K562 (cell line): ENCODE results near the gene SCARF1. TPM values are rescaled to one million over a fixed set of nuclear protein-coding genes. Genes with fewer than 3 reads are reported as not detected.

Experiments
- ATAC-seq: fragments of 200-7000 bp; cut with Tn5 transposase; 3 replicates; pipeline ENCODE4 v1.9.1; 2020; ENCODE audit warnings: moderate library complexity
- BruUV-seq: library from RNA; stranded (reverse); fragments of 400-500 nt; replicated peaks from 2 replicates; lab custom pipeline; 2021; lab: Mats Ljungman, UMichigan
- CTCF ChIA-PET: fragments of 300-600 bp; formaldehyde crosslinking; extraction: SDS; loops from one replicate; lab custom pipeline; 2021; ENCODE audit warnings: low intra/inter-chr PET ratio; lab: Yijun Ruan, JAX
- POLR2A ChIA-PET: fragments of 300-600, 350-650 bp; sonication (Branson Sonifier 250); formaldehyde crosslinking; extraction: SDS; loops from one replicate; lab custom pipeline; 2021; ENCODE audit warnings: antibody characterized with exemption, inconsistent platforms; lab: Yijun Ruan, JAX
- DNase-seq, 4 experiments: peaks; one replicate each; pipeline versions ENCODE4 v3.0.0 to v3.0.0-alpha.2; 2011 to 2018; ENCODE audit warnings: low spot score in 3 of 4, mixed read lengths in 3 of 4; ENCODE audit errors: extremely low read depth in 1 of 4
- FAIRE-seq: peaks from 2 replicates; lab custom pipeline; 2011; peaks lifted over from hg19 to GRCh38; lab: Jason Lieb, UNC
- H2AFZ ChIP-seq: 2 replicates; pipeline ENCODE4 v1.6.0; 2011; ENCODE audit warnings: low read depth, low read length, control low read depth, inconsistent platforms
- H3K27ac ChIP-seq: fragments of 200-600 bp; 3 replicates; pipeline ENCODE4 v1.8.0; 2011; ENCODE audit warnings: low read depth, mild to moderate bottlenecking, control low read depth, inconsistent platforms, low read length, moderate library complexity, mixed read lengths; ENCODE audit errors: extremely low read depth
- H3K27me3 ChIP-seq, 2 experiments: fragments of 300-600 bp in 1 of 2; 2 replicates in 1 of 2; 3 replicates in 1 of 2; pipeline versions ENCODE4 v1.6.0 to v1.8.0; 2011; ENCODE audit warnings: inconsistent platforms in 2 of 2, low read length in 2 of 2, mild to moderate bottlenecking in 1 of 2, mixed read lengths in 1 of 2, moderate library complexity in 1 of 2; ENCODE audit not compliant: control insufficient read depth in 2 of 2, insufficient read depth in 2 of 2
- H3K36me3 ChIP-seq: fragments of 300-600 bp; 3 replicates; pipeline ENCODE4 v1.8.0; 2011; ENCODE audit warnings: mild to moderate bottlenecking, low read length, inconsistent platforms; ENCODE audit not compliant: control insufficient read depth, insufficient read depth
- H3K4me1 ChIP-seq, 2 experiments: fragments of 200-600 bp in 1 of 2; replicated peaks in 1 of 2; 2 replicates in 1 of 2; 3 replicates in 1 of 2; pipeline versions ENCODE4 v1.5.1 to v1.8.0; 2011; ENCODE audit warnings: inconsistent platforms in 2 of 2, low read length in 2 of 2, mild to moderate bottlenecking in 1 of 2, mixed read lengths in 1 of 2, moderate library complexity in 1 of 2; ENCODE audit not compliant: control insufficient read depth in 2 of 2, insufficient read depth in 2 of 2
- H3K4me2 ChIP-seq: 2 replicates; pipeline ENCODE4 v1.6.1; 2011; ENCODE audit warnings: low read length, control low read depth, inconsistent platforms, mixed read lengths; ENCODE audit not compliant: insufficient read depth
- H3K4me3 ChIP-seq: fragments of 200-600 bp; sonication (generic), shearing (Covaris generic); 2 replicates; pipeline ENCODE4 v1.5.1; 2016; ENCODE audit warnings: control low read depth, inconsistent platforms
- H3K79me2 ChIP-seq: fragments of 200-600 bp; 3 replicates; pipeline ENCODE4 v1.8.0; 2011; ENCODE audit warnings: low read length, inconsistent platforms; ENCODE audit not compliant: control insufficient read depth, insufficient read depth
- H3K9ac ChIP-seq, 2 experiments: 2 replicates each; pipeline versions ENCODE4 v1.6.0 to v1.6.1; 2011; ENCODE audit warnings: low read depth in 2 of 2, low read length in 2 of 2, control low read depth in 1 of 2, inconsistent platforms in 1 of 2, mild to moderate bottlenecking in 1 of 2, mixed read lengths in 1 of 2; ENCODE audit not compliant: insufficient read depth in 1 of 2
- H3K9me1 ChIP-seq: one replicate; pipeline ENCODE4 v1.6.0; 2011; ENCODE audit warnings: inconsistent platforms, mild to moderate bottlenecking, low read length, moderate library complexity; ENCODE audit not compliant: control insufficient read depth, insufficient read depth
- H3K9me3 ChIP-seq: replicated peaks from 2 replicates; pipeline ENCODE4 v1.5.1; 2011; ENCODE audit warnings: low read depth, low read length, inconsistent platforms; ENCODE audit not compliant: control insufficient read depth, insufficient read depth
- H4K20me1 ChIP-seq: replicated peaks from 2 replicates; pipeline ENCODE4 v1.6.1; 2011; ENCODE audit warnings: low read length, inconsistent platforms, mixed read lengths; ENCODE audit not compliant: control insufficient read depth, insufficient read depth
- ILF3 ChIP-seq: fragments of 450-650 bp; IDR thresholded peaks from 2 replicates; pipeline ENCODE4 v1.6.1; 2018; ENCODE audit warnings: antibody characterized with exemption, mild to moderate bottlenecking, moderate library complexity, borderline replicate concordance
- KLF10 ChIP-seq: fragments of 250-450 bp; sonication (Bioruptor Pico); IDR thresholded peaks from 2 replicates; pipeline ENCODE4 v1.6.1; 2021; ENCODE audit warnings: matching md5 sums
- PTTG1 ChIP-seq: fragments of 450-650 bp; IDR thresholded peaks from 2 replicates; pipeline ENCODE4 v1.6.1; 2016; ENCODE audit warnings: low read depth, mild to moderate bottlenecking, missing genetic modification characterization, missing compliant biosample characterization
- SMARCA4 ChIP-seq: fragments of 450-650 bp; IDR thresholded peaks from 2 replicates; pipeline ENCODE4 v1.6.1; 2016
- WGBS: fragments of 100-300 bp; shearing (Covaris generic); methylation state at CpG from one replicate; pipeline ENCODE4 v1.1.6; 2016; ENCODE audit warnings: low coverage, mixed read lengths; ENCODE audit not compliant: insufficient coverage; ENCODE audit errors: missing lambda C conversion rate; 5-methylcytosine and 5-hydroxymethylcytosine counted together
- in situ Hi-C: fragments of 300-500 bp; cut with MboI; formaldehyde crosslinking; loops from 4 replicates; pipeline ENCODE4 v1.15.0; 2018; ENCODE audit warnings: inconsistent platforms, mixed read lengths
- intact Hi-C: fragments of 100-400 bp; cut with micrococcal nuclease; formaldehyde crosslinking; loops from 2 replicates; pipeline ENCODE4 v1.14.2; 2022
- polyA plus RNA-seq, 8 experiments: library from polyadenylated mRNA; depleted of rRNA in 4 of 8; stranded (reverse) in 5 of 8; unstranded in 3 of 8; fragments of >200 nt; fragmentation: Nextera tagmentation in 2 of 8; fragmentation: Illumina TruSeq in 1 of 8; extraction: Ambion mirVana in 2 of 8; extraction: Trizol in 1 of 8; gene quantifications; 2 replicates each; pipeline versions ENCODE4 v1.2.1 to v1.2.3, GENCODE V29; 2011 to 2014; ENCODE audit warnings: inconsistent platforms in 1 of 8, missing spikeins in 1 of 8
- total RNA-seq, 7 experiments: library from RNA; depleted of rRNA in 6 of 7; stranded (reverse); fragments of >200 nt in 6 of 7; fragmentation: Illumina TruSeq in 2 of 7; extraction: Trizol in 2 of 7; gene quantifications; 2 replicates each; pipeline versions ENCODE4 v1.2.1 to v1.2.3, GENCODE V29; 2011 to 2021; ENCODE audit warnings: low replicate concordance in 1 of 7
- TF ChIP-seq, protein P1 (sequence below): sonication (generic); formaldehyde crosslinking; IDR thresholded peaks from 2 replicates; pipeline ENCODE4 v1.8.0; 2022; ENCODE audit warnings: mild to moderate bottlenecking, missing genetic modification reagents

SCARF1 gene
- total and polyA plus RNA-seq, 9 of the 15 experiments (the other 6 are each of a cell fraction or from before 2014, with no cell fraction given) = 0.04 to 2.1 (median 0.63) TPM

DNA sequence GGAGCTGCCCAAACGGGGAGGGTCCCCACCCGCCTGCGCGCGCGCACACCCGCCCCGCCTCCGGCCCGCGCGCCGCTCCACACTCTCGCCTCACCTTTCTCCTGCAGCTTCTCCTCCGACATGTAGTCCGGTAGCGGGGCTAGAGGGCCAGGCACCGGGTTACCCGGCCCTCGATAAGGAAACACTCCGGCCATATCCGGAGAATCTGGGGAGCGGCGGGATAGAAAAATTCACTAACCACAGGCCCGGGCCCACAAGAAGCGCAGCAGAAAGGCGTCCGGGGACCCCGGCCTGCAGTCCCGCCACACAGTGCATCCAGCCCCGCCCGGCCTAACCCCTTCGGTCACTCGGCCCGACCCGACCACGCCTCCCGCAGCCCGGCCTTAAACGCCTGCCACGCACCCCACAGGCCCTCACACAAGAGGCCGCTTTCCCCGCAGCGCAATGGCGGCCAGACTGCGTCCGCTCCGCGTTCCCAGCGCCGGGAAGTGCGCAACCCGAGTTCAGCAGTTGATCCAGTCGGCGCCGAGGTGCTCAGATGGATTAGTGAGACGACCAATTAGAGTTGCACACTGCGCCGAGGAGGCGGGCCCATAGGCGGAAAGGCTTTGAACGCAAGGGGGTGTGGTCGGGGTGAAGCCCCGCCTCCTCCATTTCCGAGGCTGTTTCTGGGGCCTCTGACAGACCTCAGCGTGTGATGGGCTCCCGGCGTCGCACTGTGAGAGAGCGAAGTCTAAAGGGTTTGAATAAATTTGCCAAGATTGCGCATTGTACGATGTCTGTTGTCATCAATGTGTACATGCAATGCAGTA, 39.1 kb upstream of the SCARF1 start, which contains the start of gene PRPF8 (continued):
- TF ChIP-seq, protein P1, sequence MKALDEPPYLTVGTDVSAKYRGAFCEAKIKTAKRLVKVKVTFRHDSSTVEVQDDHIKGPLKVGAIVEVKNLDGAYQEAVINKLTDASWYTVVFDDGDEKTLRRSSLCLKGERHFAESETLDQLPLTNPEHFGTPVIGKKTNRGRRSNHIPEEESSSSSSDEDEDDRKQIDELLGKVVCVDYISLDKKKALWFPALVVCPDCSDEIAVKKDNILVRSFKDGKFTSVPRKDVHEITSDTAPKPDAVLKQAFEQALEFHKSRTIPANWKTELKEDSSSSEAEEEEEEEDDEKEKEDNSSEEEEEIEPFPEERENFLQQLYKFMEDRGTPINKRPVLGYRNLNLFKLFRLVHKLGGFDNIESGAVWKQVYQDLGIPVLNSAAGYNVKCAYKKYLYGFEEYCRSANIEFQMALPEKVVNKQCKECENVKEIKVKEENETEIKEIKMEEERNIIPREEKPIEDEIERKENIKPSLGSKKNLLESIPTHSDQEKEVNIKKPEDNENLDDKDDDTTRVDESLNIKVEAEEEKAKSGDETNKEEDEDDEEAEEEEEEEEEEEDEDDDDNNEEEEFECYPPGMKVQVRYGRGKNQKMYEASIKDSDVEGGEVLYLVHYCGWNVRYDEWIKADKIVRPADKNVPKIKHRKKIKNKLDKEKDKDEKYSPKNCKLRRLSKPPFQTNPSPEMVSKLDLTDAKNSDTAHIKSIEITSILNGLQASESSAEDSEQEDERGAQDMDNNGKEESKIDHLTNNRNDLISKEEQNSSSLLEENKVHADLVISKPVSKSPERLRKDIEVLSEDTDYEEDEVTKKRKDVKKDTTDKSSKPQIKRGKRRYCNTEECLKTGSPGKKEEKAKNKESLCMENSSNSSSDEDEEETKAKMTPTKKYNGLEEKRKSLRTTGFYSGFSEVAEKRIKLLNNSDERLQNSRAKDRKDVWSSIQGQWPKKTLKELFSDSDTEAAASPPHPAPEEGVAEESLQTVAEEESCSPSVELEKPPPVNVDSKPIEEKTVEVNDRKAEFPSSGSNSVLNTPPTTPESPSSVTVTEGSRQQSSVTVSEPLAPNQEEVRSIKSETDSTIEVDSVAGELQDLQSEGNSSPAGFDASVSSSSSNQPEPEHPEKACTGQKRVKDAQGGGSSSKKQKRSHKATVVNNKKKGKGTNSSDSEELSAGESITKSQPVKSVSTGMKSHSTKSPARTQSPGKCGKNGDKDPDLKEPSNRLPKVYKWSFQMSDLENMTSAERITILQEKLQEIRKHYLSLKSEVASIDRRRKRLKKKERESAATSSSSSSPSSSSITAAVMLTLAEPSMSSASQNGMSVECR (CRISPR knock-in tag) = peak; percentile 83
- TF ChIP-seq ILF3 (no peak), PTTG1 (tag) (no peak)

DNA sequence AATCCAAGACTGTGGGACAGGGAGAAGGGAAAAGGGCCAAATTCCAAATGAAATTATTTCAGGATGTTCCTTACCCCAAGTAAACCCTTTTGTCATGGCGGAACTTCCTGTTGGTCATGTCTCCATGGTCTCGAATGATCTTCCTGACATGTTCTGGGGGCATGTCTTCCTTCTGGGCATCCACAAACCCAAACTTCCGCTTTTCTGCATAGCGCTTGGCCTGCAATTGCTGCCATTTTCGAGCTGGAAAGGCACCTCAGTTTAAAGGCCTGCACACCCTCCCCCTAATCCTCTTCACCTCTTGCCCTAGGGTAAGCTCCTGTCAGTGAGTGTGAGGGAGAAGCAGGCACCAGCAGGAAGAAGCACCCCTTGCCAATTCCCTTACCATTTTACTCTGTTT, 37.9 kb upstream of the SCARF1 start:
- ATAC-seq = no peak
- Histone ChIP-seq H3K9me3 (no peaks in the 10 kb centered on the region), H3K4me3 (peak overlapping the region; percentile 94), H3K4me2 (peak overlapping the region; percentile 87), H3K9me1 (peaks cover 4% of the 10 kb centered on the region), H3K36me3 (peaks cover 52% of the 10 kb centered on the region), H3K9ac (peak overlapping the region; percentile 86 to 94; a peak in 3 of 4 replicates), H3K4me1 (peaks cover 6 to 11% of the 10 kb centered on the region in 2 experiments; a peak in 4 of 5 replicates), H4K20me1 (peaks cover 13% of the 10 kb centered on the region; the same call in 1 of the 2 replicates), H2AFZ (no peak overlapping the region), H3K79me2 (peaks cover 46% of the 10 kb centered on the region), H3K27ac (peak overlapping the region; percentile 84; the same call in 1 of the 3 replicates), H3K27me3 (no peaks in the 10 kb centered on the region)
- intact Hi-C loops = loop anchor here (5.0 kb wide), 1 partner anchor 34 kb away; no protein-coding TSS in a partner anchor
- TF ChIP-seq SMARCA4 (no peak), KLF10 (CRISPR knock-in tag) (no peak)
- no peak for DNase-seq
- FAIRE-seq = no peak
- no TSS peak for BruUV-seq
- 42% methylated on average over 5 of the region's 5 CpGs for WGBS
- in situ Hi-C loops = no loop called here
- CTCF ChIA-PET = no interaction called here
- POLR2A ChIA-PET = interaction anchor here (0.6 to 1.3 kb wide), 7 partner anchors 7 to 717 kb away, joined by 3 to 9 read pairs (median 3); partner anchors contain the start of gene MNT
